Loucy (cell line): ENCODE results near the gene STPG1.

ENCODE experiments used
- CTCF ChIP-seq: fragments of 200-600 bp; sonication (generic); conservative IDR thresholded peaks from 2 replicates; pipeline ENCODE4 v1.5.1; 2014; ENCODE audit warnings: mild to moderate bottlenecking, antibody characterized with exemption, low read length
- EZH2phosphoT487 ChIP-seq: fragments of 200-600 bp; IDR thresholded peaks from 2 replicates; pipeline ENCODE4 v1.6.1; 2018; ENCODE audit warnings: antibody characterized with exemption, mild to moderate bottlenecking, moderate library complexity, borderline replicate concordance

GRCh38 chr1:24308365-24309015 is 105.1 kb downstream of the STPG1 start:
- TF ChIP-seq CTCF (peak; percentile 36; the same call in 1 of the 2 replicates), EZH2phosphoT487 (no peak)
